H1 (cell line): ENCODE results near the gene BTG2. TPM values are rescaled to one million over a fixed set of nuclear protein-coding genes. Genes with fewer than 3 reads are reported as not detected.

Experiments used
- polyA plus RNA-seq, 7 experiments: library from polyadenylated mRNA; depleted of rRNA in 3 of 7; stranded (reverse) in 5 of 7; unstranded in 2 of 7; fragments of >200 nt in 5 of 7; fragments of 200-250 nt in 2 of 7; gene quantifications; 1 replicate in 5 of 7; 2 replicates in 1 of 7; 4 replicates in 1 of 7; pipeline versions ENCODE4 v1.2.1 to v1.2.3, GENCODE V29; 2011 to 2013; ENCODE audit warnings: missing spikeins in 2 of 7, mixed read lengths in 2 of 7
- small RNA-seq: library from polyadenylated mRNA; stranded (forward); fragments of <200 nt; extraction: miRNeasy Mini kit (QIAGEN cat#:217004); gene quantifications from one replicate; pipeline ENCODE3, GENCODE V24; 2013; ENCODE audit not compliant: insufficient read depth
- total RNA-seq: library from RNA; stranded (reverse); fragmentation: NEBNext Ultra II Directional; extraction: Animal tissue kit (Norgen Biotek cat#: 25700); gene quantifications from 2 replicates; pipeline ENCODE4 v1.2.1, GENCODE V29; 2021

Gene BTG2
- total and polyA plus RNA-seq, 2 of the 8 experiments (the other 6 are each of a cell fraction or from before 2014, with no cell fraction given), result 4.8 to 11.0 TPM

Small RNA genes lying within 50 kb of the gene (small RNA-seq; reads per million reads assigned to genes)
- gene AL359837.1 (not detected), gene RNU6-487P (not detected)

Other genes with a start within 250 kb of the BTG2 start
- not detected in 2 replicates for gene MYOG, start 219.5 kb upstream of the BTG2 start, total RNA-seq
- gene MYOG, start 219.5 kb upstream of the BTG2 start, polyA plus RNA-seq (2011; rRNA removed), result not detected in 2 replicates
- gene ADORA1, start 177.8 kb upstream of the BTG2 start, total RNA-seq, result 3.3 and 3.5 TPM in 2 replicates
- 6.7 and 12.2 TPM in 2 replicates for gene ADORA1, start 177.8 kb upstream of the BTG2 start, polyA plus RNA-seq (2011; rRNA removed)
- not detected in 2 replicates for gene MYBPH, start 129.7 kb upstream of the BTG2 start, total RNA-seq
- gene MYBPH, start 129.7 kb upstream of the BTG2 start, polyA plus RNA-seq (2011; rRNA removed), result not detected in 2 replicates
- not detected in 2 replicates for gene CHI3L1, start 118.8 kb upstream of the BTG2 start, total RNA-seq
- gene CHI3L1, start 118.8 kb upstream of the BTG2 start, polyA plus RNA-seq (2011; rRNA removed), result 0.57 and 1.0 TPM in 2 replicates
- gene CHIT1, start 75.8 kb upstream of the BTG2 start, total RNA-seq, result not detected in 2 replicates
- not detected in 2 replicates for gene CHIT1, start 75.8 kb upstream of the BTG2 start, polyA plus RNA-seq (2011; rRNA removed)
- 0.27 and 0.32 TPM in 2 replicates for gene FMOD, start 45.6 kb downstream of the BTG2 start, total RNA-seq
- 0.17 and 0.20 TPM in 2 replicates for gene FMOD, start 45.6 kb downstream of the BTG2 start, polyA plus RNA-seq (2011; rRNA removed)
- 0.13 and 0.19 TPM in 2 replicates for gene PRELP, start 170.3 kb downstream of the BTG2 start, total RNA-seq
- gene PRELP, start 170.3 kb downstream of the BTG2 start, polyA plus RNA-seq (2011; rRNA removed), result 0.23 and 0.28 TPM in 2 replicates
- gene OPTC, start 188.6 kb downstream of the BTG2 start, total RNA-seq, result 0.78 and 1.1 TPM in 2 replicates
- gene OPTC, start 188.6 kb downstream of the BTG2 start, polyA plus RNA-seq (2011; rRNA removed), result 2.8 and 4.0 TPM in 2 replicates